Measurements from ENCODE around the gene ELF4. TPM values are rescaled to one million over a fixed set of nuclear protein-coding genes. Genes with fewer than 3 reads are reported as not detected.

ELF4 gene
- polyA plus RNA-seq, 1 donor from 2014 or later = not detected

DNA sequence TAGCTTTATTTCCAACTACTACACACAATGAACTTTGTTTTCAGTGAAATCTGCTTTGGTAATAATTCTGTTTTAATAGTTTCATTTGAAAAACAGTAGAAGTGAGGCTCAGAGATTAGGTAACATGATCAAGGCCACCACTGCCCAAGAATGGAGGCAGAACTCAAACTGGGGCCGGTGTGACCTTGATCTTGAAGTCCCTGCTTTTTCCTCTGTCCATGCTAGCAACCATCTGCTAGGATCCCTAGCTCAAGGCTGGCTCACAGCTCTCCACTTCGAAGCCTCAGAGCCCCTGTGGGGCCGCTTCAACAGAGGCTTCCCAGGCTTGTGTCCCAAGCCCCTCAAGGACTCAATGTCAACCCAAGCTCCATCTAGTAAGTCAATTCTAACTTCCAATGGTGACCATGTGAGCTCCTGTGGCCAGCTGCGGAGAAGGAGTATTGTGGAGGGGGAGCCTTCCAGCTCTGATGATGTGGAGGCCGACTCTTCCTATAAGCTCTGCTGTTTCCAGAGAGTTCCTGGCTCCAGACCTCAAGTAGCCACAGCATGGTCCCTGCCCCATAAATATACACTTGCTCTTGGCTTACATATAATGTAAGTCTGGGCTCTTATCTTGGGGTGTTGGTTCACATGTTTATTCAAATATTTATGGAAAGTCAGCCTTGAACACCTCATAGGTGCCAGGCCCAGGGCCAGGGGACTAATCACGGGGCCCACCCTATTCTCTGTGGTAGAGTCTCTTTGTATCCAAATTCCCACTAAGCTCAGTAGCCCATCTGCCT, 14.9 kb downstream of the ELF4 start:
- Histone ChIP-seq H3K9me3 (ENCODE audit: low read length) (no peaks in the 10 kb centered on the region), H3K36me3 (ENCODE audit: insufficient read depth, low read length) (no peaks in the 10 kb centered on the region), H4K20me1 (ENCODE audit: insufficient read depth) (no peaks in the 10 kb centered on the region), H3K4me3 (ENCODE audit: low read length) (no peak overlapping the region), H3F3A (ENCODE audit: insufficient read depth, low read length, poor library complexity, severe bottlenecking) (no peaks in the 10 kb centered on the region), H3K79me2 (replicated peaks; ENCODE audit: insufficient read depth, low read length) (no peaks in the 10 kb centered on the region), H3K4me2 (ENCODE audit: low read length) (no peak overlapping the region), H3K27me3 (ENCODE audit: insufficient read depth, low read depth, low read length) (no peaks in the 10 kb centered on the region), H2AFZ (ENCODE audit: low read depth, low read length) (no peak overlapping the region), H3K9ac (ENCODE audit: low read length) (no peak overlapping the region), H3K9me2 (ENCODE audit: insufficient read depth, low read length) (no peaks in the 10 kb centered on the region), H3K27ac (ENCODE audit: low read length) (no peak overlapping the region)
- TF ChIP-seq, protein P1, sequence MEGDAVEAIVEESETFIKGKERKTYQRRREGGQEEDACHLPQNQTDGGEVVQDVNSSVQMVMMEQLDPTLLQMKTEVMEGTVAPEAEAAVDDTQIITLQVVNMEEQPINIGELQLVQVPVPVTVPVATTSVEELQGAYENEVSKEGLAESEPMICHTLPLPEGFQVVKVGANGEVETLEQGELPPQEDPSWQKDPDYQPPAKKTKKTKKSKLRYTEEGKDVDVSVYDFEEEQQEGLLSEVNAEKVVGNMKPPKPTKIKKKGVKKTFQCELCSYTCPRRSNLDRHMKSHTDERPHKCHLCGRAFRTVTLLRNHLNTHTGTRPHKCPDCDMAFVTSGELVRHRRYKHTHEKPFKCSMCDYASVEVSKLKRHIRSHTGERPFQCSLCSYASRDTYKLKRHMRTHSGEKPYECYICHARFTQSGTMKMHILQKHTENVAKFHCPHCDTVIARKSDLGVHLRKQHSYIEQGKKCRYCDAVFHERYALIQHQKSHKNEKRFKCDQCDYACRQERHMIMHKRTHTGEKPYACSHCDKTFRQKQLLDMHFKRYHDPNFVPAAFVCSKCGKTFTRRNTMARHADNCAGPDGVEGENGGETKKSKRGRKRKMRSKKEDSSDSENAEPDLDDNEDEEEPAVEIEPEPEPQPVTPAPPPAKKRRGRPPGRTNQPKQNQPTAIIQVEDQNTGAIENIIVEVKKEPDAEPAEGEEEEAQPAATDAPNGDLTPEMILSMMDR (IDR thresholded peaks at IDR 0.05; ENCODE audit: poor library complexity, severe bottlenecking) = no peak
- no peak for TF ChIP-seq EZH2 (IDR thresholded peaks at IDR 0.05; ENCODE audit: borderline replicate concordance, insufficient read depth, low read length, poor library complexity, severe bottlenecking)
- TF ChIP-seq TAF1 (IDR thresholded peaks at IDR 0.05; ENCODE audit: low read depth) = no peak
- TF ChIP-seq, protein P2, sequence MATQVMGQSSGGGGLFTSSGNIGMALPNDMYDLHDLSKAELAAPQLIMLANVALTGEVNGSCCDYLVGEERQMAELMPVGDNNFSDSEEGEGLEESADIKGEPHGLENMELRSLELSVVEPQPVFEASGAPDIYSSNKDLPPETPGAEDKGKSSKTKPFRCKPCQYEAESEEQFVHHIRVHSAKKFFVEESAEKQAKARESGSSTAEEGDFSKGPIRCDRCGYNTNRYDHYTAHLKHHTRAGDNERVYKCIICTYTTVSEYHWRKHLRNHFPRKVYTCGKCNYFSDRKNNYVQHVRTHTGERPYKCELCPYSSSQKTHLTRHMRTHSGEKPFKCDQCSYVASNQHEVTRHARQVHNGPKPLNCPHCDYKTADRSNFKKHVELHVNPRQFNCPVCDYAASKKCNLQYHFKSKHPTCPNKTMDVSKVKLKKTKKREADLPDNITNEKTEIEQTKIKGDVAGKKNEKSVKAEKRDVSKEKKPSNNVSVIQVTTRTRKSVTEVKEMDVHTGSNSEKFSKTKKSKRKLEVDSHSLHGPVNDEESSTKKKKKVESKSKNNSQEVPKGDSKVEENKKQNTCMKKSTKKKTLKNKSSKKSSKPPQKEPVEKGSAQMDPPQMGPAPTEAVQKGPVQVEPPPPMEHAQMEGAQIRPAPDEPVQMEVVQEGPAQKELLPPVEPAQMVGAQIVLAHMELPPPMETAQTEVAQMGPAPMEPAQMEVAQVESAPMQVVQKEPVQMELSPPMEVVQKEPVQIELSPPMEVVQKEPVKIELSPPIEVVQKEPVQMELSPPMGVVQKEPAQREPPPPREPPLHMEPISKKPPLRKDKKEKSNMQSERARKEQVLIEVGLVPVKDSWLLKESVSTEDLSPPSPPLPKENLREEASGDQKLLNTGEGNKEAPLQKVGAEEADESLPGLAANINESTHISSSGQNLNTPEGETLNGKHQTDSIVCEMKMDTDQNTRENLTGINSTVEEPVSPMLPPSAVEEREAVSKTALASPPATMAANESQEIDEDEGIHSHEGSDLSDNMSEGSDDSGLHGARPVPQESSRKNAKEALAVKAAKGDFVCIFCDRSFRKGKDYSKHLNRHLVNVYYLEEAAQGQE (IDR thresholded peaks at IDR 0.05; ENCODE audit: borderline replicate concordance) = no peak

DNA sequence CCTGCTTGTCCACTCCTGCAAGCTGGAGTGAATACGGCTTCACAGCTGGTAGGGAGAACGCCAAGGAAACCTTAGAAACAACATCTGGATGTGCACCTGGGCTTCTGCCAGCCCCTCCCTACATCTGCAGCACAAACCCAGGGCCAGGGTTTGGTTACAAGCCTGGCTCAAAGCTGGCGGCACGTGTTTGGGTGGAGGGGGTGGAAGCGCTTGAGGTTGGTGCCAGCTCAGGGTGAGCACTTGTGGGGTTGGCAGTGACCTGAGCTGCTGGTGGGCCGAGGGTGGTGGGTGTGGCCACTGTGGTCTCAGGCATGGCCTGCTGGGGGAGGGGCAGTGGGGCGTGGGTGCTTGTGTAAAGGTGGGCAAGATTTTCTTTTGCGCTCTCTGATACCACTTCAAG, 15.6 kb downstream of the ELF4 start:
- H4K20me1 ChIP-seq (ENCODE audit: insufficient read depth) = no peaks in the 10 kb centered on the region
- no peak overlapping the region for H3K27ac ChIP-seq (ENCODE audit: low read length)
- TF ChIP-seq EP300 (conservative IDR thresholded peaks at IDR 0.05; ENCODE audit: poor library complexity, severe bottlenecking) (no peak), TAF1 (IDR thresholded peaks at IDR 0.05; ENCODE audit: low read depth) (no peak), EZH2 (IDR thresholded peaks at IDR 0.05; ENCODE audit: borderline replicate concordance, insufficient read depth, low read length, poor library complexity, severe bottlenecking) (no peak), MXI1 (conservative IDR thresholded peaks at IDR 0.05; ENCODE audit: poor library complexity, severe bottlenecking) (no peak), SMC3 (conservative IDR thresholded peaks at IDR 0.05; ENCODE audit: poor library complexity) (no peak), RAD21 (conservative IDR thresholded peaks at IDR 0.05) (no peak), POLR2AphosphoS5 (IDR thresholded peaks at IDR 0.05) (no peak)
- TF ChIP-seq, protein P1 (IDR thresholded peaks at IDR 0.05; ENCODE audit: poor library complexity, severe bottlenecking) = no peak
- TF ChIP-seq, protein P2 (IDR thresholded peaks at IDR 0.05; ENCODE audit: borderline replicate concordance) = no peak
- H3K27me3 ChIP-seq (ENCODE audit: insufficient read depth, low read depth, low read length) = no peaks in the 10 kb centered on the region
- no peaks in the 10 kb centered on the region for H3K36me3 ChIP-seq (ENCODE audit: insufficient read depth, low read length)
- H3K4me2 ChIP-seq (ENCODE audit: low read length) = no peak overlapping the region
- no peak overlapping the region for H3K9ac ChIP-seq (ENCODE audit: low read length)
- no peaks in the 10 kb centered on the region for H3K9me3 ChIP-seq (ENCODE audit: low read length)
- no peak overlapping the region for H3K4me3 ChIP-seq (ENCODE audit: low read length)
- no peaks in the 10 kb centered on the region for H3F3A ChIP-seq (ENCODE audit: insufficient read depth, low read length, poor library complexity, severe bottlenecking)
- H3K9me2 ChIP-seq (ENCODE audit: insufficient read depth, low read length) = no peaks in the 10 kb centered on the region
- H2AFZ ChIP-seq (ENCODE audit: low read depth, low read length) = no peak overlapping the region
- H3K79me2 ChIP-seq (replicated peaks; ENCODE audit: insufficient read depth, low read length) = no peaks in the 10 kb centered on the region

Data from neural cell (in vitro differentiated cells).